Lower lobe of right lung (tissue), 2 donors: ENCODE measurements around the gene RAB6A. TPM values are rescaled to one million over a fixed set of nuclear protein-coding genes. Genes with fewer than 3 reads are reported as not detected.
"Not testable (repeated sequence)": the region's sequence is repeated elsewhere in the genome, so short reads cannot be mapped to it uniquely, and the experiment has no call there.

Experiments
- ATAC-seq, 2 donors: fragments of 200-7000 bp; cut with Tn5 transposase; one replicate each; pipeline ENCODE4 v1.9.1; 2020 to 2022; ENCODE audit warnings: mild to moderate bottlenecking in 2 of 2, moderate library complexity in 2 of 2
- DNase-seq: peaks from one replicate; pipeline ENCODE4 v3.0.0-alpha.2; 2020
- H3K27ac ChIP-seq: fragments of 200-600 bp; one replicate; pipeline ENCODE4 v1.8.0; 2022
- H3K27me3 ChIP-seq: fragments of 200-600 bp; one replicate; pipeline ENCODE4 v1.8.0; 2022; ENCODE audit warnings: low read depth
- H3K36me3 ChIP-seq: fragments of 200-600 bp; one replicate; pipeline ENCODE4 v1.8.0; 2022; ENCODE audit warnings: mild to moderate bottlenecking
- H3K4me1 ChIP-seq: fragments of 200-600 bp; one replicate; pipeline ENCODE4 v1.8.0; 2022
- H3K4me3 ChIP-seq: fragments of 200-600 bp; one replicate; pipeline ENCODE4 v1.8.0; 2022; ENCODE audit warnings: mild to moderate bottlenecking
- H3K9me3 ChIP-seq: fragments of 200-600 bp; one replicate; pipeline ENCODE4 v1.8.0; 2022
- CTCF ChIP-seq: fragments of 200-600 bp; IDR thresholded peaks from one replicate; pipeline ENCODE4 v1.8.0; 2022; ENCODE audit warnings: antibody characterized with exemption, mild to moderate bottlenecking
- intact Hi-C: fragments of 100-400 bp; cut with DNase I; formaldehyde crosslinking; loops from one replicate; pipeline ENCODE4 v1.11.0; 2022
- total RNA-seq: library from RNA; stranded (reverse); fragmentation: NEBNext Ultra II Directional; extraction: Animal tissue kit (Norgen Biotek cat#: 25700); gene quantifications from one replicate; pipeline ENCODE4 v1.2.1, GENCODE V29; 2021
- donor health status: DM: no; HTN: yes; CAD: no; lungs with severe emphysema.

The RAB6A gene
- total RNA-seq, 1 donor from 2014 or later: 128 TPM

- Histone ChIP-seq H3K4me3 (no peak overlapping the region), H3K27me3 (no peaks in the 10 kb centered on the region), H3K4me1 (peaks cover 7% of the 10 kb centered on the region), H3K9me3 (no peaks in the 10 kb centered on the region), H3K36me3 (peaks cover 8% of the 10 kb centered on the region), H3K27ac (no peak overlapping the region)
- ATAC-seq: no peak
- TF ChIP-seq CTCF: no peak
- intact Hi-C loops: no loop called here
- no peak for DNase-seq
These were observed 25.9 kb downstream of the RAB6A start for GRCh38 chr11:73734993-73735392.

GRCh38 chr11:73734011-73734410, 26.9 kb downstream of the RAB6A start:
- ATAC-seq, H3K9me3 ChIP-seq, intact Hi-C loops, H3K27me3 ChIP-seq, H3K4me1 ChIP-seq, H3K27ac ChIP-seq, DNase-seq, H3K36me3 ChIP-seq, H3K4me3 ChIP-seq: not testable (repeated sequence)

GRCh38 chr11:73732936-73733335, 27.9 kb downstream of the RAB6A start:
- H3K27ac ChIP-seq, H3K9me3 ChIP-seq, H3K4me3 ChIP-seq, DNase-seq, ATAC-seq, H3K27me3 ChIP-seq, H3K4me1 ChIP-seq, H3K36me3 ChIP-seq, intact Hi-C loops: not testable (repeated sequence)

GRCh38 chr11:73729594-73730206, 31.2 kb downstream of the RAB6A start:
- H3K27ac ChIP-seq: no peak overlapping the region
- ATAC-seq (peak in 1 of 2 donors; percentile 44), DNase-seq (no peak)
- TF ChIP-seq CTCF: peak; percentile 20
- H3K36me3 ChIP-seq: no peaks in the 10 kb centered on the region
- H3K9me3 ChIP-seq: no peaks in the 10 kb centered on the region
- peaks cover 10% of the 10 kb centered on the region for H3K4me1 ChIP-seq
- no peaks in the 10 kb centered on the region for H3K27me3 ChIP-seq
- intact Hi-C loops: no loop called here
- no peak overlapping the region for H3K4me3 ChIP-seq

GRCh38 chr11:73728000-73728399, 32.9 kb downstream of the RAB6A start:
- no peaks in the 10 kb centered on the region for H3K9me3 ChIP-seq
- ATAC-seq: no peak
- no peak for TF ChIP-seq CTCF
- no peaks in the 10 kb centered on the region for H3K36me3 ChIP-seq
- H3K4me3 ChIP-seq: no peak overlapping the region
- no peak for DNase-seq
- H3K27me3 ChIP-seq: no peaks in the 10 kb centered on the region
- intact Hi-C loops: no loop called here
- peaks cover 5% of the 10 kb centered on the region for H3K4me1 ChIP-seq
- no peak overlapping the region for H3K27ac ChIP-seq

GRCh38 chr11:73726825-73727224, 34.0 kb downstream of the RAB6A start:
- DNase-seq (no peak), ATAC-seq (no peak)
- intact Hi-C loops: no loop called here
- H3K36me3 ChIP-seq: no peaks in the 10 kb centered on the region
- H3K9me3 ChIP-seq: no peaks in the 10 kb centered on the region
- H3K27me3 ChIP-seq: no peaks in the 10 kb centered on the region
- H3K27ac ChIP-seq: no peak overlapping the region
- no peak for TF ChIP-seq CTCF
- no peak overlapping the region for H3K4me3 ChIP-seq
- peaks cover 5% of the 10 kb centered on the region for H3K4me1 ChIP-seq
